Activated CD8-positive, alpha-beta T cell treated with anti-CD3 and anti-CD28 coated beads, Interleukin-2, amount 10 ng/mL, durations not matched to agents 7 days and 5 days (primary cell): Measurements from ENCODE around the gene SPRN. TPM values are rescaled to one million over a fixed set of nuclear protein-coding genes. Genes with fewer than 3 reads are reported as not detected.
A peak's percentile ranks its signal among the peaks of the same experiment; 100 is the strongest.
"Not testable (repeated sequence)": the region's sequence is repeated elsewhere in the genome, so short reads cannot be mapped to it uniquely, and the experiment has no call there.

Source experiments
- ATAC-seq: fragments of 150-1000 bp; cut with Tn5 transposase; one replicate; pipeline ENCODE4 v1.10.0; 2021; ENCODE audit warnings: moderate library complexity
- CTCF ChIA-PET: fragments of 350-600 bp; sonication (Branson Sonifier 250); formaldehyde crosslinking; loops from one replicate; lab custom pipeline; 2021; ENCODE audit warnings: antibody characterized with exemption; lab: Charles Lee
- POLR2A ChIA-PET: fragments of 350-600 bp; sonication (Branson Sonifier 250); formaldehyde crosslinking; loops from one replicate; lab custom pipeline; 2021; ENCODE audit warnings: antibody characterized with exemption; lab: Charles Lee
- DNase-seq: peaks from one replicate; pipeline ENCODE4 v3.0.0-alpha.2; 2020
- H3K27ac Mint-ChIP-seq: one replicate; pipeline ENCODE4 v1.8.0; 2021; ENCODE audit warnings: mild to moderate bottlenecking, mixed read lengths
- H3K27me3 Mint-ChIP-seq: one replicate; pipeline ENCODE4 v1.8.0; 2021; ENCODE audit warnings: low read depth, mixed read lengths
- H3K36me3 Mint-ChIP-seq: one replicate; pipeline ENCODE4 v1.8.0; 2021; ENCODE audit warnings: low read depth, mixed read lengths
- H3K4me1 Mint-ChIP-seq: one replicate; pipeline ENCODE4 v1.8.0; 2021; ENCODE audit warnings: low read depth, mixed read lengths
- H3K4me3 Mint-ChIP-seq: one replicate; pipeline ENCODE4 v1.8.0; 2021; ENCODE audit warnings: mild to moderate bottlenecking, mixed read lengths
- H3K9me3 Mint-ChIP-seq: one replicate; pipeline ENCODE4 v1.8.0; 2022; ENCODE audit warnings: mixed read lengths; ENCODE audit not compliant: insufficient read depth
- total RNA-seq, 2 experiments: library from RNA; stranded (reverse); gene quantifications; one replicate each; pipeline ENCODE4 v1.2.3, GENCODE V29; 2021

Gene SPRN
- total RNA-seq, 2 experiments from 2014 or later = not detected

DNA sequence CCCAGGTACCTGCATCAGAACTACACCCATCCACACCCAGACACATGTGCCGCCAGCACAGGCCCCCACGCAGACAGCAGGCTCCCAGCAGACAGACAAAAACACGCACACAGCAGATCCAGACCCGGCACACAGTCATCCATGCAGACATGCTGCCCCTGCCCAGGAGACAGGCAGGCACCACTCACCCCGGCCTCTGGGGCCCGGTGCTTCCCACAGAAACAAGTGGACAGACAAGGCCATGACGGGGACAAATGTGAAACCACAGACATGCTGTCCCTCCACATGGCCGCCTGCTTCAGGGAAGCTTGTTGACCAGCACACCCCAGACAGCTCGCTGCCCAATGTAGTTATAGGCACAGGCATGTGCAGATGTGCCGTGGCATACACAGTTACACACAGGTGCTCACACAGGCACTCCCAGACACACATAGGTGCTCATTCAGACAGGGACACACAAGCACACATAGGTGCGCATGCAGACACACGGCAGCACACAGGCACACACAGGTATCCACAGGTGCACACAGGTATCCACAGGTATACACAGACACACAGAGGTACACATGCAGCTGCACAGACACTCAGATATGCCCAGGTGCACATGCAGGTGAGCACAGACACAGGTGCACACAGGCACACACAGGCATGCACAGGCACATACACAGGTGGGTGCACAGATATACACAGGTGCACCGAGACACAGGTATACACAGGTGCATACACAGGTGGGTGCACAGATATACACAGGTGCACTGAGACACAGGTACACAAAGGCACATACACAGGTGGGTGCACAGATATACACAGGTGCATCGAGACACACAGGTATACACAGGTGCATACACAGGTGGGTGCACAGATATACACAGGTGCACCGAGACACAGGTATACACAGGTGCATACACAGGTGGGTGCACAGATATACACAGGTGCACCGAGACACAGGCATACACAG, 18.8 kb upstream of the SPRN start:
- ATAC-seq = peak; percentile 7
- ChIA-PET POLR2A (no interaction called here), CTCF (interaction anchor here (0.9 to 1.8 kb wide), 2 partner anchors 48 to 73 kb away, joined by 3 to 4 read pairs; no protein-coding TSS in a partner anchor)
- H3K36me3 Mint-ChIP-seq = peaks cover 25% of the 10 kb centered on the region
- H3K27me3 Mint-ChIP-seq = peaks cover 8% of the 10 kb centered on the region
- H3K9me3 Mint-ChIP-seq = peaks cover 22% of the 10 kb centered on the region
- peaks cover 25% of the 10 kb centered on the region for H3K4me1 Mint-ChIP-seq
- peak overlapping the region; percentile 27 for H3K4me3 Mint-ChIP-seq
- peak overlapping the region; percentile 77 for H3K27ac Mint-ChIP-seq
- no peak for DNase-seq

DNA sequence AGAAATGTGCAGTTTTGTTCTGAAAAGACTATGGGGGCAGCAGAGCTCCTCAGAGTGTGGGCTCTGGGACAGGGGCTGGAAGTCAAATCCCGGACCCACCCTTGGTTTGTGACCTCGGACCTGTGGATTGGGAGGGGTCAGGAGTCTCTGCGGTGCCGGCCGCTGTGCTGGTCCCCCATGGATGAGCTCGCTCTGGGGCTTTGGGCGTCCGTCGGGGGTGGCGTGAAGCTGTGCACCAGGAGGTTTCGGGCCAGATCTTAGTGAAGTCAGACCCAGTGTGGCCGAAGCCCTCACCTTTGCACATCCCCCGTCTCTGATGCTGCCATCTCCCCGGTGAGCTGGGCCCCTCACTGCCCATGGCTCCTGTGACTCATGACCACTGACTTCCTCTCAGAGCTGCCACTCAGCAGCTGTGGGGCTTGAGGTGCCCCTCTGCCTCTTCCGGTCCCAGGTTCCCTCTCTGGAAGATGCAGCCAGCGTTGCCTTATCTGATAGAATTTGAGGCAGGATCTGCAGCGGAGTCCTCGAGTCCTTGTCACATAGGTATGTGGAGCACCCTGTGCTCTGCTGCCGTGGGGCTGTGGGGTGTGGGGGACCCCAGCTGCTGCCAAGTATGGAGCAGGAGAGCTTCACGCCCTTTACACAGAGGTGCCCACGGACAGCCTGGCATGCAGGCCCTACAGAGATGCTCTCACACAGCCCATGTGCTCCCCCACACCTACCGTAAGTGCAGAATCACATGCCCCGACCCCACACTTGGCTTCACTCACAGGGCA, 18.0 kb upstream of the SPRN start:
- peak overlapping the region; percentile 27 for H3K4me3 Mint-ChIP-seq

DNA sequence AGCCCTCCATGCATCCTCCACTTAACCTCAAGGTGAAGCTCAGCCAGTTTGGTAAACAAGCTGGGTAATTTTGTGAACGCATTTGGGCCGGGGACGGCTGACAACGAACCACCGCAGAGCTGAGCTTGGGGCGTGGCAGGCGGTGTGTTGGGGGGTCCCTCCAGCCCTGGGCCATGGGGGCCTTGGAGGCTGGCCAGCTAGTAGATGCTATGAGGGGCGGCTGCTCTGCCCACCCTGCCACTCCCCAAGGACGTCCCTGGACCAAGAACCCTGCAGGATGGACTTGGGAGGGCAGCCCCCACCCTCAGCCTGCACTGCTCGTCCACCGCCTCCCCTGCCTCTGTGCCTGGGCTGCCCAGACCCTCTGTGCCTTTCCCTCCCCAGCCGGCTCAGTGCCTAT, 17.4 kb upstream of the SPRN start:
- POLR2A ChIA-PET = interaction anchor here (0.5 to 1.1 kb wide), 2 partner anchors 10 to 35 kb away, joined by 3 read pairs; no protein-coding TSS in a partner anchor
- H3K4me3 Mint-ChIP-seq = peak overlapping the region; percentile 27
- ATAC-seq = peak; percentile 5
- peaks cover 3% of the 10 kb centered on the region for H3K27me3 Mint-ChIP-seq
- no peak for DNase-seq
- peak overlapping the region; percentile 77 for H3K27ac Mint-ChIP-seq
- CTCF ChIA-PET = interaction anchor here (1.0 to 1.8 kb wide), 2 partner anchors 55 to 74 kb away, joined by 3 to 4 read pairs; no protein-coding TSS in a partner anchor
- peaks cover 25% of the 10 kb centered on the region for H3K4me1 Mint-ChIP-seq
- H3K9me3 Mint-ChIP-seq = peaks cover 7% of the 10 kb centered on the region
- peaks cover 13% of the 10 kb centered on the region for H3K36me3 Mint-ChIP-seq

More for the DNA sequence above, 18.0 kb upstream of the SPRN start:
- peak overlapping the region; percentile 77 for H3K27ac Mint-ChIP-seq
- ChIA-PET CTCF (interaction anchor here (0.9 to 1.8 kb wide), 3 partner anchors 49 to 74 kb away, joined by 3 to 4 read pairs (median 3); no protein-coding TSS in a partner anchor), POLR2A (interaction anchor here (1.1 kb wide), 1 partner anchor 10 kb away, joined by 3 read pairs; no protein-coding TSS in a partner anchor)
- H3K27me3 Mint-ChIP-seq = peaks cover 3% of the 10 kb centered on the region
- H3K4me1 Mint-ChIP-seq = peaks cover 25% of the 10 kb centered on the region
- ATAC-seq = peak; percentile 60
- DNase-seq = peak; percentile 60
- peaks cover 13% of the 10 kb centered on the region for H3K9me3 Mint-ChIP-seq
- H3K36me3 Mint-ChIP-seq = peaks cover 17% of the 10 kb centered on the region

DNA sequence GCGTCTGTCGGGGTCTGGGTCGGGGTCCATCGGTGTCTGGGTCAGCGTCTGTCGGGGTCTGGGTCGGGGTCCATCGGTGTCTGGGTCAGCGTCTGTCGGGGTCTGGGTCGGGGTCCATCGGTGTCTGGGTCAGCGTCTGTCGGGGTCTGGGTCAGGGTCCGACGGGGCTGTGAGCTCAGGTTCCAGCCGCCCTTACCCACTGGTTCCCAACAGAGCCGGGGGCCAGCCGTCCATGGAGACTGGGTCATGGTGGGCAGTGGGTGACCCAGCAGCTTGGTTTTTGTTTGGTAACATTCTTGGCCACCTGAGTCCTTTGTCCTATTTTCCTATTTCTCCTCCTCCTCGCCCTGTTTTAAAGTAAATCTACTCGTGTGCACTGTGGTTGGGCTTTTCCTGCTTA, 16.9 kb upstream of the SPRN start:
- not testable (repeated sequence) for H3K9me3 Mint-ChIP-seq, DNase-seq, ATAC-seq, H3K36me3 Mint-ChIP-seq, H3K27ac Mint-ChIP-seq, H3K27me3 Mint-ChIP-seq
- ChIA-PET CTCF (interaction anchor here (1.0 kb wide), 1 partner anchor 56 kb away, joined by 3 read pairs; no protein-coding TSS in a partner anchor), POLR2A (interaction anchor here (0.5 to 1.1 kb wide), 2 partner anchors 11 to 35 kb away, joined by 3 read pairs; no protein-coding TSS in a partner anchor)
- peaks cover 25% of the 10 kb centered on the region for H3K4me1 Mint-ChIP-seq
- H3K4me3 Mint-ChIP-seq = peak overlapping the region; percentile 27

DNA sequence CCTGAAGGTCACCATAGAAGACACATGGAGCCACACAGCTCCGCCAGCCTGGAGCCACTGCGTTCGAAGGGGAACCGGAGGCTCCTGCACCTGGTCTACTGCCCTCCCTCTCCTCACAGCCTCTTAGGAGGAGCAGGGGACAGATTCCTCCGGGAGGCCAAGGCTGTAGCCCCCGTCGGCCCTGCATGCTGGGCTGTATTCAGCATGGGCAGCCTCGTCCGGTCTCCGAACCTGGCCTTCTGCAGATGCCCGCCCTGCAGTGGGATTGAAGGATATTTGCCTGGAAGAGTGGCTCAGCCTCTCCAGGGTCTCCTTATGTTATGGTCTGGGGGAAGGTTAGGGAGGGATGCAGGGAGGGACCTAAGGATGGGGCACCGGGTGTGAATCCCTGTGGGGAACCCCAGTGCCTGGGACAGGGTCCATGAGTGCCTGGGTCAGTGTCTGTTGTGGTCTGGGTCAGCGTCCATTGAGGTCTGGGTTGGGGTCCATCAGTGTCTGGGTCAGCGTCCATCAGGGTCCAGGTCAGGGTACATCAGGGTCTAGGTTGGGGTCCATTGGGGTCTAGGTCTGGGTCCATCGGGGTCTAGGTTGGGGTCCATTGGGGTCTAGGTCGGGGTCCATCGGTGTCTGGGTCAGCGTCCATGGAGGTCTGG, 16.3 kb upstream of the SPRN start:
- ATAC-seq (no peak), DNase-seq (no peak)
- Mint-ChIP-seq H3K27me3 (peaks cover 5% of the 10 kb centered on the region), H3K27ac (peak overlapping the region; percentile 34), H3K4me1 (peaks cover 25% of the 10 kb centered on the region), H3K4me3 (no peak overlapping the region), H3K9me3 (peaks cover 4% of the 10 kb centered on the region), H3K36me3 (peaks cover 10% of the 10 kb centered on the region)
- CTCF ChIA-PET = no interaction called here
- POLR2A ChIA-PET = no interaction called here

DNA sequence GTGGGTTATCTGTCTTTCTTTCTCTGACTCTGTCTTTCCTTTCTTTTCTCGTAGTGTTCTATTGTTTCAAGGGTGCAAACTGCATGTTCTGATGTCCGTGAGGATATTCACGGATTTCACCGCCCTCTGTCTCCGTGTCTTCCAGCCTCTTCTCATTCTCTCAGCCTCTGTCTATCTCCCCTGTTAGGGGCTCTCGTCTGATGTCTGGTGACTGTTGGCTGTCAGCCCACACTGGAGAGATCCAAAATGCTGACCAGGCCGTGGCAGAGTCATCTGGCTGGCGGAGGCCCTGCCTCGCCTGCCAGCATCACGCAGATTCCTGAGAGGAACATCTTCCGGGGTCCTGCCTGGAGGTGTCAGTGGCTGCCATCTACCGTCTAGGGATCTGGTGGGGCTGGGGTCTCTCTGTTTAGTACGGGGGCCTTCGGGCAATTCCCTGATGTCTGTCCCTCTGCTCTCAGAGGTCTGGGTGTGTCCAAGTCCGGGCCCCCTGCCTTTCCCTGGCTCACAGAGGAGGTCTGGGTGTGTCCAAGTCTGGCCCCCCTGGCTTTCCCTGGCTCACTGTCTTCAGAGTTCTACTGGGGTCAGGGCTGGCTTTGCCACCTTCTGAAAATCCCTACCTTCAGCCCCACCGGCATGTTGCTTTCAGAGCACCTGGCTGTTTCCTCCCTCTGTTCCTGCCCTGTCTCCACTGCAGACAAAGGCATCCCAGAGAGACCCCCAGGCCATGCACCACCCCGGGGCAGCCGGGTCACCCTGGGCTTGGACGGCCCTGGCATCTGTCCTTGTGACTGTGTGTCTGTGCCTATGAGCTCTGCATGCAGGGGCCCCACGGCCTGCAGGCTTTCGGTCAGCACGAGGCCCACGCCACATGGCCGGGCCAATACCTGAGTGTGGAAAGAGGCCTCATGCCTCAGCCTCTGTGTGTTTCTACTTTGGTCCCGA, 15.4 kb upstream of the SPRN start:
- no peak for DNase-seq
- no peak for ATAC-seq
- H3K4me3 Mint-ChIP-seq = no peak overlapping the region

DNA sequence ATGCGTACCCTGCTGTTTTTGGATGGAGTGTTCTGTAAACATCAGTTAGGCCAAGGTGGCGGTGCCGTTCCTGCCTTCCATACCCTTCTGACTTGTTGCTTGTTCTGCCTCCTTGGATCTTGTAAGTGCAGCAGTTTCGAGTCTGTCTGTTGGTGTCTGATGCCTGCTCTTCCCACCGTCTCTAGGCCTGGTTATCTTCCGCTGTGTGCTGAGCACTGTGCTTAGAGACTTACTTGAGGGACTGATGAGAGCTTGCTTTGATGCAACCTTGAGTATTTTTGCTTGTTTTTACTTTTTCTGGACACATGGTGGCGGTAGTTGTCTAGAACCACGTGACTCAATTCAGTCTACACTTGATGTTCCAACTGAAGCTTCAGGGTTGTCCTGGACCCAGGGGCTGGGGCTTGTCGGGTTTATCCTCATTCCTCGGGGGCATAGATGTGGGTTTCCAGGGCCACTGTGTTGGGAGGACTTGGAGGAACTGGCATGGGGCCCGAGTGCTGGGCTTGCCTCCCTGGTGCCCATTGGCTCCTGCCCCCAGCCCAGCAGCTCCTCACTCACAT, 14.4 kb upstream of the SPRN start:
- no peaks in the 10 kb centered on the region for H3K9me3 Mint-ChIP-seq
- peaks cover 3% of the 10 kb centered on the region for H3K36me3 Mint-ChIP-seq
- H3K27ac Mint-ChIP-seq = no peak overlapping the region
- ChIA-PET CTCF (interaction anchor here (0.7 to 3.0 kb wide), 32 partner anchors 9 to 178 kb away, joined by 3 to 29 read pairs (median 5); partner anchors contain the start of gene SCART1), POLR2A (interaction anchor here (0.6 kb wide), 1 partner anchor 1799 kb away, joined by 3 read pairs; no protein-coding TSS in a partner anchor)
- DNase-seq (peak; percentile 56), ATAC-seq (peak; percentile 54)
- H3K27me3 Mint-ChIP-seq = peaks cover 5% of the 10 kb centered on the region
- no peak overlapping the region for H3K4me3 Mint-ChIP-seq
- peaks cover 25% of the 10 kb centered on the region for H3K4me1 Mint-ChIP-seq

More for the DNA sequence above, 15.4 kb upstream of the SPRN start:
- Mint-ChIP-seq H3K9me3 (peaks cover under 1% of the 10 kb centered on the region), H3K4me1 (peaks cover 25% of the 10 kb centered on the region), H3K27ac (no peak overlapping the region), H3K27me3 (peaks cover 5% of the 10 kb centered on the region), H3K36me3 (peaks cover 3% of the 10 kb centered on the region)
- ChIA-PET CTCF (interaction anchor here (0.8 to 3.0 kb wide), 25 partner anchors 12 to 169 kb away, joined by 3 to 29 read pairs (median 6); partner anchors contain the start of gene SCART1), POLR2A (no interaction called here)

DNA sequence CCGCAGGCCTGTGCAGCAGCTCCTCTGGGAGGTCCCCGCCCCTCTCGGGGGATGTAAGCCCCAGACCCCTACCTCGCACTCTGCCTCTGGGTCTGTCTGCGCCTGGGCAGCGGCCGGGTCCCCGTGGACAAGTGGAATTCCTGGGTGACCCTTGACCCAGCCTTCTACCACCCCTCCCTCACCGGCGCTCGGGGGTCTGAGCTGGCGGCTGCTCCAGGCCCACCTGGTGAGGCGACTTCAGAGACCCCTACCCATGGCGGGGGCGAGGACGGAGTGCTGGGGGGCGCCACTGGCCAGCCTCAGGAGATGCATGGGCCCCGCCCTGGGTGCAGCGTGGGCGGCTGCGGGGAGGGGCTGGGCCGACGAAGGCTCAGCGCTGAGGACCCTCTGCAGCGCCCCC, 8.4 kb upstream of the SPRN start:
- ATAC-seq, H3K36me3 Mint-ChIP-seq, H3K4me1 Mint-ChIP-seq, H3K4me3 Mint-ChIP-seq, H3K27me3 Mint-ChIP-seq, H3K9me3 Mint-ChIP-seq, CTCF ChIA-PET, DNase-seq, H3K27ac Mint-ChIP-seq, POLR2A ChIA-PET: not testable (repeated sequence)

DNA sequence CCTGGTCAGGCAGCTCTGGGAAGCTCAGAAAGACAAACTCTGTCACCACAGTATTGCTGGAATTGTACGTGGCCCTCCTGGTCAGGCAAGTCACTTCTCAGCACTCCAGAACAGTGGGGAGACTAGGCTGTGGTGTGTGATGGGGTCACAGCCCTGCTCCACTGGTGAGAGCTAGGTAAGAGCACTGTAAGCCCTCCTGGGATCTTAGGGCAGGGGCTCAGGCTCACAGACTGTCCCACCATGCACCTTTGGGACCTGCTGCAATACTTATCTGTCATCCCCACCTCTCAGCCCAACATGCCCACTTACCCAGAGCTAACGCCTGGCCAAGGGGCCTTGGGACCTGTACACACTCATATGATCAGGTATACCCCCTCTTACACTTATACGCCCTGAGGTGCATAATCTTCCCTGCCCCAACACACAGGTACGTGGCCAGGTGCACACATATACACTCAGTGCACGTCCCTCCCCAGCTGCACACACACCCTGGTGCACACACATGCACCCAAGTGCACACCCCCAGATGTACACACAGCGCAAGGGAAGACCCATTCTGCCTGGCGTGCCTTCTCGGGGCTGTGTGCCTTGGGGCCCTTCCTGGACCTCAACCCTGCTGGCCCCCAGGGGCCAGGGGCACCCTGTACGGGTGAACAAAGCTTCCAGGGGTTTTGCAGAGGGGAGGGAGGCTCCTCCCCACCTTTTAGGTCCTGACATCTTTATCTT, 7.6 kb upstream of the SPRN start:
- CTCF ChIA-PET, DNase-seq, H3K9me3 Mint-ChIP-seq, H3K36me3 Mint-ChIP-seq, H3K4me3 Mint-ChIP-seq, H3K4me1 Mint-ChIP-seq, H3K27ac Mint-ChIP-seq, H3K27me3 Mint-ChIP-seq, ATAC-seq, POLR2A ChIA-PET: not testable (repeated sequence)
